ENCODE measurements around the gene BRINP3.

GRCh38 chr1:190168116-190168892, 309.4 kb downstream of the BRINP3 start:
- TF ChIP-seq POLR2A (IDR thresholded peaks at IDR 0.05) (no peak), CTCF (IDR thresholded peaks at IDR 0.05) (no peak)

Measured in adrenal gland (tissue), 5 donors.